ENCODE data around the gene AGAP1.

AGAP1 gene

DNA sequence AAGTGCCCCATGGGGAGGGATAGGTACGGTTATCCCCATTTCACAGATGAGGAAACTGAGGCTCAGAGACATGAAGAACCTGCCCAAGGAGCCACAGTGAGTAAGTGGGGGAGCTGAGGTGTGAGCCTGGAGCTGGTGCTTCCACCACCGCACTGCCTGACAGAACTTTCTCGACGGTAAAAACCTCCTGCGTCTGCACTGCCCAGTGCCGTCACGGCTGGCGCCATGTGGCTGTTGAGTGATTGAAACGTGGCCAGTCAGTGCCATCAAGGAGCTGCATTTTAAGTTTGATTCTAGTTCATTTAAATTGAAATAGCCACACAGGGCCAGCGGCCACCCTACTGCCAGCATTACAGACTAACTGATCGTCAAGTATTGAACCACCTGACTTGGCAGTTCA, 217.1 kb downstream of the AGAP1 start:
- DNase-seq (ENCODE audit: low read depth in 3 of 3): no peak

DNA sequence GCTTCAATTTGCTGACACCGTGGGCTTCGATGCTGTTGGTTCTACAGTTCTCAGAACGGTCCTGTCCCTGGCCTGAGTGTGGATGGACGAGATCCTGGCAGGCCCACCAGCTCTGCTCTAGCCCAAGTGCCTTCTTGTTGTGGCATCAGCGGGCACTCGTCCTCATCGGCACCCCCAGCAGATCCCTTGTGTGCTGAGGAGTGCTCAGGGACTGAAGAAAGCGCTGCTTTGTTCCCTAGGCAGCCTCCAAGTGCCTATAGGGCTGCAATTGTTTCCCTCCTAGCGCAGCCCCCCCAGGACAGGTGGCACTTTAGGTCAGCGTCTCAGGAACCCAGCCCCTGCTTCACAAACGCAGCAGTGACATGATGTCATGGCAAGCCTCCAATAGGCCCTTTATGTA, 217.7 kb downstream of the AGAP1 start:
- DNase-seq (ENCODE audit: low read depth in 3 of 3): no peak

DNA sequence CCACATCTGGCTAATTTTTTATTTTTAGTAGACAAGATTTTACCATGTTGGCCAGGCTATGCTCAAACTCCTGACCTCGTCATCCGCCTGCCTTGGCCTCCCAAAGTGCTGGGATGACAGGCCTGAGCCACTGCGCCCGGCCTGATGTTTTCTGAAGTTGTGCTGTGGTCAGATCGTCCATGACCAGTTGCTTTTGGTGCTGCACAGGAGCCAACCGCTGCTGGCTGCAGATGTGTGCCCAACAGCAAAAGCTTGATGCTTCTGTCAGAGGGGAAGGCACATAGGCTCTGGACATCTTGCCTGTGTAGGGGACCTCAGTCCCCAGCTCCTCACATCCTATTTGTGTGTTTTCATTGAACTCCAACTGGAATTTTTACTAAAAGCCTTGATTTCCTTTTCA, 218.3 kb downstream of the AGAP1 start:
- DNase-seq (ENCODE audit: low read depth in 3 of 3): no peak

DNA sequence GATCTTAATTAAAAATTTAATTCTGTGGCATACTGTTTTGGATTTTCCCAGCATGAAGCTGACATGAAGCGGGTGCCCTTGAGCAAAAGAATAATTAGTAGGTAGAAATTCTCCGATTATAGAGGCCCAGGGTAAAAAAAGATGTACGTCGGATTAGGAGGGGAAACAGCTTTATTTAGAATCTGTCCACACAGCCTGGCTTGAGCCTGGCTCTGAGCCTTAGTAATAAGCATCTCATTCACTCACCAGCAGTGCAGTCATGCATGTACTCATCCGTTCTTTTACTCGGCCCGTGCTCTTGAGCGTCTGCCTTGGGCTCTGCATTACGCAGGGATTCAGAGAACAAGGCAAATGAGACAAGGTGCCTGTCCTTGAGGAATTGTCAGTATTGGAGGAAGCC, 219.3 kb downstream of the AGAP1 start:
- DNase-seq (ENCODE audit: low read depth in 3 of 3): no peak

DNA sequence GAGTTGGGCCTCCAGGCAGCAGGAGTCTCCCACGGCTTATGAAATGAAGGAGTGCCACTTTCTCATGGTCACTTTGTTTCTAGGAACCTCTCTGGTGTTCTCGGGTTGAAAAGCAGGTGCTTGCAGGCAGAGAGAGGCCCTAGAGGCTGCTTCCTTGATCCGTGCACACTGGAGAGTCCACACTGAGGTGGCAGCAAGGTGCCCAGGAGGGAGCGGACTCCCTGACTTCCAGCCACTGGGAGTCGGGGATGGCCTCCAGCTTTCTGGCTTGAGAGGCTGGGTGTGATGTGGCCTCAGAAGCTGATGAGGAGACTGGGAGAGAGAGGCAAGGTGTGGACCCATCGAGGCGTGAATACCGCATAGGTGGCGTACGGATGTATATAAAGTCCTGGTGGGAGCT, 221.8 kb downstream of the AGAP1 start:
- DNase-seq (ENCODE audit: low read depth in 3 of 3): no peak

DNA sequence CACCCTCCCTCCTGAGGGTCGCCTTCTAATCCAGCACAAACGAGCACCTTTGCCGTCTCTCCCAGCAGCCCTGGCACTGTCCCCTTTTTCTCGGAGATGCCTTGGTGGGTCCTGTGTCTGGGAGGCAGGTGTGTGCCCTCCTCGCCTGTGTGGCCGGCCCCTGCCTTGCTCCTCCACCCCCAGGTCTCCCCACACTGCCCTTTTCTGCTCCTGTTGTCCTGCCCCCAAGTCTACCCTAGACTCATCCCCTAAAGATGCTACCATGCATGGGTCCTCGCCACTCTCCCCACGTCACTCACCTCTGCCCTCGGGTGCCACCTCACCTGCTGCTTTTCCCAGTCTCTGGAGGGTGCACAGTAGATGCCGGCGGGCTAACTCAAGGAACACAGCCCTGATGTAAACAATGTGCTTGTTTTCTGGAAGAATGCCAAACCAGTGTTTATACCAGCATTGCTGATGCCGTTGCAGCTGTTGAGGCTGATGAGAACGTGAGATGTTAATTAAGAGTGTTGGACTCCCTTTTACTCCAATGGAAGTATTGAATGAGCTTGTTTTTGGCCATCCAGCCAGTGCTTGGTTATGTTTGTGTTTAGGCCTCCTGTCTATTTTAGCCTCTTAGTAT, 223.1 kb downstream of the AGAP1 start:
- no peak for DNase-seq (ENCODE audit: low read depth in 3 of 3)

DNA sequence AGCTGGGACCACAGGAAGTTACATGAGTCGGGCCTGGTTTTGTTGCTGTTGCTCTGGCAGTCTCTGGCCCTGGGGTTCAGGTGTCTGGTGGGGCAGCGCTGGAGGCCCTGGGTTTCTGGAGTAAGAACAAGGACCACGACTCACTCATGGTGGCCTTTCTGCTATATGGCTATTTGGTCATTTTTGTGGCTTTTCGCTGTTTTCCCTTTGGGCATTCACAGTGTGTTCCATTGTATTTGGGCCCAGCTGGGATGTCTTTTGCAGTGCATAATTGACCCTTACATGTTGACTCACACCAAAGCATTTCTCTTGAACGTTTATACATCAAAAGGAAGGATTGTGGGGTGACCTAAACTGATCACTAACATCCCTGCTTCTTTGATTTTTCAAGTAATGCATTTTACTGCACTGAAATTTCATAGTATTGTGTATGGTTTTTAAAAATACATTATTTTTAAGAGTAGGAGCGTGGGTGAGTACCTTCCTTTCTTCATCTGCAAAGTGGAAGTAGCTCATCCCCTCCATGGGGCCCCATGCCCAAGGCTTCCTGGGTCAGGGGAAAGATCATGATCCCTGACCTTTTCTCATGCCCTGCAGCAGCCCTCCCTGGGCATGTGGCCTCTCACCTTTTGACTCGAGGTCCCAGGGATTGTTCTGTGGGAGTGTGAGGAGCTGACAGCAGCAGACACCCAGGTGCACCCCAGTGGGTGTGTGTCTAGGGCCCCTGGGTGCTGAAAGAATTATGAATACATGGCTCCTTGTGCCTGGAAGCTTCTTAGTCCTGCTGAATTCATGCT, 225.5 kb downstream of the AGAP1 start:
- DNase-seq (ENCODE audit: low read depth in 3 of 3): no peak

DNA sequence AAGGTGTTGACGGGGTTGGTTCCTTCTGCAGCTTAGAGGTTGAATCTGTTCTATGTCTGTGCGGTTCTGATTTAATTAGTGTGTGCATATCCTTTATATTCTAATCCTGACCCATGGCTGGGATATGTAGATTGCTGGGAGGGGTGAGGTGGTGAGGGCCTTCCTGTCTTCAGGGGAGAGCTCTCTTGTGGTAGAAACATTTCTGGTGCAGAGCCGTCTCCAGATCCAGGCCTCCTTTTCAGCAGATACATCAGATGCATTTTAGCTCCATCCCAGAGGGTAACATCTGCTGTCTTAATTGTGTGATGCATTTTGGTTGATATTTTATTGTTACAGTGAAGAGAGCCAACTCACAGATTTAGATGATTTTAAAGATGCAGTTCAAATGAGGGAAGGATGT, 227.8 kb downstream of the AGAP1 start:
- DNase-seq (ENCODE audit: low read depth in 3 of 3): no peak

DNA sequence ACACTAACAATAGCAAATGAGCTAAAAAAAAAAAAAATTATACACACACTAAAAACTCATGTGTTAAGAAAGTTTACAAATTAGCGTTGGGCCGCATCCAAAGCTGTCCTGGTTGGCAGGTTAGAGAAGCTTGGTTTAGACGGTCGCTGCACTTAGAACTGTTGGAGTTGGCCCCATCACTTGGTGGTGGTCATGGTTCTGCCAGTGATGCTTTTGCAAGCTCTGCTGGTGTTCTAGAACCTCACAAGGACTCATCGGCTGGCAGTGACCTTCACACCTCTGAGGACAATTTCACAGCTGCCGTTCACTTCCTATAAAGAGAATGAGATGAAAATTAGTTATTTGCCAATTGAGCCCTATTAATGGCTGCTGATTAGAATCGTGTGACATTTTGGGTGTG, 229.0 kb downstream of the AGAP1 start:
- DNase-seq (ENCODE audit: low read depth in 3 of 3): no peak

DNA sequence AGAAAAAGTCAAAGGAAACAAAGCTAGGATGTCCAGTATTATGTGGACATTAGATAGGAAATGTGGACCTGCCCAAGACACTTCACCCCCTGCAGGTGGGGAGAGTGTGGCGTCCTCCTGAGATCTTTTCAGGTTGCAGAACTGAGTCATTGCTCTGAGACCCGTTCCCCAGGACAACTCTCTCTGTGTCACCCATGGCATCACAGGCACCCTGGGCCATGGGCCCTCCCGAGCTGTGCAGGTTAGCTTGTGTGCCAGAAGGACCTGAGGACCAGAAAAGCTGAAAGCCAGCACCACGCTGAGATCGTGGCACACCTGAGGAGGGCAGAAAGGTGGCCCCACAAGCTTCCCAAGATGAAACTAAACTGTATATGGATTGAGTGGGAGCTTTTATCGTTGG, 229.5 kb downstream of the AGAP1 start:
- DNase-seq (ENCODE audit: low read depth in 3 of 3): no peak

DNA sequence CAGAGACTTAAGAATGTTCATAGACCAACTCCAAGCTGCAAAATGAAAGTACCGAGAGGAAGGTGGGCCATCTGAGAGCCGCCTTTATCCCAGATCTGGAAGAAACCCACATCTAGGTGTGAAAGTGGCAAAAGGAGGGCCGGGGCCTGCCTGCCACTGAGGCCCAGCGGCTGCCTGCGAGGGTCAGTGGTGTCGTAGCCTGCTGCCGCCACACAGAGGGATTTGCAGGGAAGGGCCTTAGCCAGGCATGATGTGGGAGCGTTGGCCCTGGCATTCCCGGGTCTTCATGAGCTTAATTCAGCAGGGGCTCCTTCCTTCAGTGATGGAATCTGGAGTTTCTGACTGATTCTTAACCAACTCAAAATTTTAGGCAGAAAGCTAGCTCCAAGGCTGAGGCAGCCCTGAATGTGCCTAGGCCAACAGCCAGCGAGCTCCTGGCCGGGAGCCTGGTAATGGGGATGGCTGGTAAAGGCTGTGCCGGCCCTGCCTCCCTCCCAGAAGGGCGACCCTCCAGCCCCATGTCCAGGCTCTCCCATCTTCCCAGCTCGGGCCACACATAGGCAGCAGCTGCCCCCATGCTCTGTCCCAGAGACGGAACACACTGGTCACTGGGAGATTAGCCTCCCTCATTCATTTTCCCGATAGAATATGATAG, 230.1 kb downstream of the AGAP1 start:
- DNase-seq (ENCODE audit: low read depth in 3 of 3): no peak

DNA sequence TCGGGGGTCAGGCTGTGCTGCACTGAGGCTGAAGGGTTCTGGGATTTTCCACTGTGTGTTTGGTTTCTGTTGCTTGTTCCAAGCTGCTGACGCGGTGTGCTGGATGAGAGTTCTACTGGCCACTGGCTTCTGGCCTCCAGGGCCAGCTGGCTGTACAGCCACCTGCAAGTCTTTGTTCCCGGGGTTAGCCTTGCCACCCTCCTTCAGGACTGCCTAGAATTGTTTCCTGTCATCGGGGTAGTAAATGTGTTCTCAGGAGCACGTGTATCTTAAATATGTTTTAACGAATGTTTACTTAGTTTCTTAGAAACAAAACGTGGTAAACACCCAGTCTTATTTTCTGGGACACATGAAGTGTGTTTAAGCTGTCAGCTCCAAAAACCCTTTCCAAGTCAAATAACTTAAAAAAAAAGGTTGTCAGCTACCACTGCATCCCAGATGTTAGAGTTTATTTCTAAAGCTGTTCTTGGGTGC, 231.2 kb downstream of the AGAP1 start:
- DNase-seq (ENCODE audit: low read depth in 3 of 3): no peak

DNA sequence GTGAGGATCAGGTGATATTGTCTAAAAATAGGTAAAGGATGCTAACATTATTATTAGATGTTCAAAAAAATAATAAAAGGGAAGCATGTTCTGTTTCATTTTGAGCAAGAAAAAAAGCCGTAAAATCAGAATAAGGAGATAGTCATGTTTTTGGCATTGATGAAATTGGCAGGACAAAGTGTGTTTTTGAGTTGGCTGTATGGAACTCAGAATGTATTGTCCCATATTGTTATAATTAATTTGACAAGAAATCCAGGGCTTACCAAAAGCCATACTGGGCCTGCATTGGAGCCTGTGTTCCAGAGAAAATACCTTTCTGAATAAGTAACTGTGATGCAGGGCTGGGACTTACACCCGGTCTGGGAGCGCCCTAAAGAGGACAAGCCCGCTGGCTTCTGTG, 232.0 kb downstream of the AGAP1 start:
- DNase-seq (ENCODE audit: low read depth in 3 of 3): no peak

DNA sequence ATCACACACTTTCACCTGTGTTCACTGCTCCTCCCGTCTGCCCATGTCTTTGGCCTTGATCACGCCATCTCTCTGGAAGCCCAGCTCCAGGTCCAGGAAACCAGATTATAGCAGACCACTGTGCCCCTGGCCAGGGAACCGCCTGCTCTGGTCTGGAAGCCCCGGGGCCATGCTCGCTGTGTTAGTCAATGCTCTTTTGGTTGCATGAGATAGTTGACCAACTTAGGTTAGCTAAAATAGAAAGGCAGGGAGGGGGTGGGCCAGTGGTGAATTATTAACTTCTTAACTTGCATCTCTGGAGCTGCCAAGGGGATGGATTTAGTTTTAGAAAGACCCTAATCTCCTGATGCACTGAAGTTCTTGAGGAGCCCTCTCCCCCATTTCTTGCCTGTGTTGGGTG, 232.7 kb downstream of the AGAP1 start:
- no peak for DNase-seq (ENCODE audit: low read depth in 3 of 3)

DNA sequence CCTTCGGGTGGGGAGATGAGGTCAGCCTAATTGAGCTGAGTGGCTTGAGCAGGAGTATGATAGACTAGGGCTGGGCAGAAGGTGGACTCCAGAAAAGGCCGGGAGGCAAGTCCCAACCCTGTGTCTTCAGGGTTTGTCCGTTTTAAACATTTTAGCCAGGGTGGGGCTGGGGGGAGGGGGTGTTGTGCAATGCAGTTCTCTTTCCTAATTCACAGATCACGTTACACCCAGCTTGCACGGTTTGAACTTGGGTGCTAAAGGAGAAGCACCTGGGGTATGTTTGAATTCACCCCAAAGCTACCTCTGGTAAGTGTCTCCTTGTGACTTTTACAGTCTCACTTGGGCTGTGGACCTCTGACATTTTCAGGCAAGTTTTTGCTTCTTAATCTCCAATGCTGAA, 233.3 kb downstream of the AGAP1 start:
- no peak for DNase-seq (ENCODE audit: low read depth in 3 of 3)

DNA sequence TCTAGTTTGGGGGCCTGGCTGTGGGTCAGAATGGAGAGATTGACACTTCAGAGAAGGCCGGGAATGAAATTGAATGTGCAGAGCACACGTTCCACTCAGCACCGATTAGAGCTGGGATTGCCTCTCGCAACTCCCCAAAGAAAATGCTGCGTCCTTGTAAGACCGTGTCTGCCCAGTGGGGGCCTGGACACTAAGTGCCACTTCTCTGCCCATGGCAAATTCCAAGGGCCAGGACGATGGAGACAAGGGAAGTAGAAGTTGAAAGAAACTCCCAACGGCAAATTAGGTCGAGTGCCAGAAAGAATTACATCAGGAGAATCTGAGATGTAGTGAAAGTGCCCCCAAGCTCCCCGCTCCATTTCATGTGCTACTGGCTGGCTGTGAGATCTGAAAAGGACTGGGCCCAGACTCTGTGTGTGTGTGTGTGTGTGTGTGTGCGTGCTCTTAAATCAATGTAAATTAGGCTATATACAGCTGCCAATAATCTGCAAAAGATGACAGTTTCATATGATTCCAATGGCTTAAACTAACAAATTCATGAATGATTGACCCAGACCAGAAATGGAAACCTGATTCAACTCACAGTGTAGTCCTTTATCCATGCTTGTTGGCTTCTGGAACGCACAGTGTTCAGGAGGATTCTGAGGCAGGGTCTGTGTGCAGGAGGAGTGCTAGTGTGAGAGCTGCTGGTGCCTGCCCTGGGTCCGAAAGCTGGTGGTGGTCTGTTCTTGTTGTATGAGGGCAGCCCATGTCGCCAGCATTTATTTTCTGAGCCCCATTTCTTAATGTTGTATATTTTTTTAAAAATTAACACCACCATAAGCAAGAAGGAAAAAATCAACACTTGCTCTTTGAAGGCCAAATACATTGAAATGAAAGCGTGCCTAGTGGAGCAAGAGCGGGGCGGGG, 234.3 kb downstream of the AGAP1 start:
- DNase-seq (ENCODE audit: low read depth in 3 of 3): no peak

DNA sequence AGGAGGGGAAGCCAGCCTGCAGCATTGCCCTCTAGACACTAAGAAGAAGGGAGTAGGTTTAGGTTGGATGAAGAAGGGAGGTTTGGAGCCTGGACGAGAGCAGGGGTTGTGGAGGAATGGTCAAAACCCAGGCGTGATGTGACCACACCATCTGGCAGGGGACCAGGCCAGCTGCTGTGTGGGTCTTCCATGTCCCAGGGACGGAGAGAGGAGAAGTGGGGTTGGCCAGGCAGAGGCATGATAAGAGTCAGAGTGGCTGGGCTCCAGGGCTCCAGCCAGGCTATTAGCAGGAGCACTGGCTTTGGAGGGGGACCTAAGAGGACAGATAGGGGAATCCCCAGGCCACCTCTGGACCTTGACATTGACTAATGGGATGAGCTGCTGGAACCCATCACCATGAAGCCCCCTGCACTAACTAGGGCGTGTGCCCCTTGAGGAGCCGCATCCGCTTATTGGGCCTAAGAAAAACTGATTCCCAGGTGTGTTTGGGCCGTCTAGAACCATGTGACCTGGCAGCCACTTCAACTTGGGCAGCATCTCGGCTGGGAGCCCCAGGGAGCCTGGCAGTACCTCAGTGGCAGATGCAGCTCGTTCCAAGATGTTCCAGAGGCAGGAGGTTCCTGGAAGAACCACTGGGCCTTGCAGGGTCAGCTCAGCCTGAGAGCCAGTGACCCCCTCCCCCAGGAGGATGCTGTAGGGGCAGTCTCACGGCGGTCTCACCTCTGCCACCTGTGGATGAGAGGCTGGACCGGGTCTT, 235.1 kb downstream of the AGAP1 start:
- no peak for DNase-seq (ENCODE audit: low read depth in 3 of 3)

DNA sequence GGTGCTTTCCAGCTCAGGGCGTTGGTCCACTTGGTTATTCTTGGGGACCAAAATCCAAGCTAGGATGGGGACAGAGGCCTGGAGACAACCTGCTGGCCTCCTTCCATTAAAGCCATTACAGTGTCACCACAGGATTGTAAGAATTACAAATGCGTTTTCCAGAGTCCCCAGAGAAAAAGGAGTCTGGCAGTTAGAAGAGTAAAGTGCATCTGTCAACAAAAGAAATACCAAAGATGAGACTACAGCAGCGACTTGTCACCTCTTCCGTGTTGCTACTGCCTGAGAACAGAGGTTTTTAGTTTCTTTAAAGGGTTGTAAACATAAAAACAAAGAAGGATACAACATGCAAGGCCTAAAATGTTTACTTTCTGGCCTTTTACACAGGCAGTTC, 235.7 kb downstream of the AGAP1 start:
- no peak for DNase-seq (ENCODE audit: low read depth in 3 of 3)

DNA sequence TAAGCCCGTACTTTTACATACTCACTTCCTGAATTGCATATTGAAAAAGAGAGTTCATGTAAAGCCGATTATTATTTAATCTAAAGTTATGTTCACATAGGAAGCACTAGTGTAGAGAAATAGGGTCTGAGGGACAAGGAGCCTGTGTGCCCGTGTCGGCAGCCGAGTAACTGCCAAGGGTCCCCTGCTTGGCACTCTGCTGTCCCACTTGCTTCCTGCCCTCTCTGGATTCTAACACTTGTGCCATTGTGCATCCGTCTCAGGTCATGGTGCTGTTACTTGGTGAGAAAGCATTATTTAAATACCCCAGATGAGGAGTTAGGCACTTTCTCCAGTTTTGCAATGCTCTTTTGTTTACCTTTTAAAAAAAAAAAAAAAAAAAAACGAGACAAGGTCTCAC, 236.3 kb downstream of the AGAP1 start:
- DNase-seq (ENCODE audit: low read depth in 3 of 3): no peak

DNA sequence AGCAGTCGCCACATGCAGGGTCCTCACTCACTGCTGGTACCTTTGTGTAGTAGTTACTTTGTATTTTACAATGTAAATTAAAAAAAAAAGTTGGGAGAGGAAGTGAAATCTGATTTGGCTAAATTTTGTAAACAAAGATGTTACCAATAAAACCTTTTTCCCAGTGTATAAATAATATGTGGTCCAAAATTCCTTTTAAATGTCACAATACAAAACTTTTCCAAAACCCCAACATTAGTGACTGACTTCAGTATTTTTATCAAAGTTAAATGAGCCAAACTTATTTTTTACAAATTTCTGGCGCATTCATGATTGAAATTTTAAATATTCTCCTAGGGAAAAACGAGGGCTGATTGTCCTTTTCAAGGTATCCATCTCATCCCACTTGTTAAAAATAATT, 239.9 kb downstream of the AGAP1 start:
- DNase-seq (ENCODE audit: low read depth in 3 of 3): no peak

DNA sequence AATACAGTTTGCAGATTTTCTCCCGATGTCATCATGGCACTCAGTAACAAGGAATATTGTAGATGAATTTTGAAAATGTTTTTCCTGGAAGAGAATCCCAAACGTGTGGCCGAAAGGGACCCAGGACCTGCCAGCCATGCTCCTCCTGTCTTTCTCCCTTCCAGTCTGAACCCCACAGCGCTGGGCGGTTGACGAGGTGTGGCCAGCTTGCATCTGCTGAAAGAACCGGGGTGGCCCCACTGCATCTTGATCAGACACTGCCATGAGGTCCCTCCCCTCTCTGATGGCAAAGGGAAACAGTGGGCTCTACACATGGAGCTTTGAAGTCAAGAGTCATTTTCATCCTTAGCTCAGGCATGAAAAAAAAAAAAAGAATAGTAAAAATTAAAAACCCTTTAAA, 240.3 kb downstream of the AGAP1 start:
- DNase-seq (ENCODE audit: low read depth in 3 of 3): no peak

All from stimulated activated CD4-positive, alpha-beta T cell treated with anti-CD3 and anti-CD28 coated beads, TNF-alpha, amount 100 ng/mL, for 48 hours (primary cell).